Uterus (tissue), 4 donors: Measurements from ENCODE around the gene RABAC1. TPM values are rescaled to one million over a fixed set of nuclear protein-coding genes. Genes with fewer than 3 reads are reported as not detected.

Experiments
- DNase-seq, 2 donors: peaks; one replicate each; pipeline ENCODE4 v3.0.0-alpha.2; 2019 to 2020
- H3K27ac ChIP-seq, 2 donors: fragments of 200-600 bp; sonication (generic); 1 replicate in 1 of 2; 2 replicates in 1 of 2; pipeline ENCODE4 v1.5.1; 2016 to 2018
- H3K27me3 ChIP-seq, 2 donors: fragments of 200-600 bp; sonication (generic); one replicate each; pipeline ENCODE4 v1.5.1; 2018 to 2019; ENCODE audit warnings: control low read depth in 1 of 2
- H3K36me3 ChIP-seq, 2 donors: fragments of 200-600 bp; sonication (generic); one replicate each; pipeline ENCODE4 v1.5.1; 2019; ENCODE audit warnings: control low read depth in 1 of 2
- H3K4me1 ChIP-seq, 2 donors: fragments of 200-600 bp; sonication (generic); one replicate each; pipeline ENCODE4 v1.5.1; 2018 to 2019; ENCODE audit warnings: control low read depth in 1 of 2
- H3K4me3 ChIP-seq, 2 donors: fragments of 200-600 bp; sonication (generic); 1 replicate in 1 of 2; 2 replicates in 1 of 2; pipeline ENCODE4 v1.5.1; 2018 to 2019; ENCODE audit warnings: mild to moderate bottlenecking in 1 of 2
- H3K9me3 ChIP-seq, 2 donors: fragments of 200-600 bp; sonication (generic); one replicate each; pipeline ENCODE4 v1.5.1; 2019; ENCODE audit warnings: control low read depth in 1 of 2
- POLR2A ChIP-seq, 2 donors: fragments of 450-650 bp; IDR thresholded peaks; one replicate each; pipeline ENCODE4 v1.6.1; 2016; ENCODE audit warnings: antibody characterized with exemption in 2 of 2, mild to moderate bottlenecking in 1 of 2, moderate library complexity in 1 of 2
- intact Hi-C: fragments of 100-400 bp; cut with DNase I; formaldehyde crosslinking; loops from one replicate; pipeline ENCODE4 v1.15.1; 2023; ENCODE audit warnings: low total_unique reads
- total RNA-seq, 4 donors: library from RNA; depleted of rRNA in 3 of 4; stranded (reverse); fragments of >200 nt in 3 of 4; gene quantifications; one replicate each; pipeline versions ENCODE4 v1.1.0 to v1.2.4, GENCODE V29; 2014 to 2023
- TF ChIP-seq, protein P1 (sequence below), 4 experiments: fragments of 200-600 bp in 2 of 4; fragments of 450-650 bp in 2 of 4; sonication (generic) in 2 of 4; IDR thresholded peaks; one replicate each; pipeline ENCODE4 v1.5.1; 2016 to 2019; ENCODE audit warnings: antibody characterized with exemption in 4 of 4, mild to moderate bottlenecking in 2 of 4, moderate library complexity in 1 of 4
- donor health status: DM: yes; HTN: yes; CAD: no.

RABAC1 gene
- total RNA-seq, 4 donors from 2014 or later: 83.0 to 223 (median 178) TPM

DNA sequence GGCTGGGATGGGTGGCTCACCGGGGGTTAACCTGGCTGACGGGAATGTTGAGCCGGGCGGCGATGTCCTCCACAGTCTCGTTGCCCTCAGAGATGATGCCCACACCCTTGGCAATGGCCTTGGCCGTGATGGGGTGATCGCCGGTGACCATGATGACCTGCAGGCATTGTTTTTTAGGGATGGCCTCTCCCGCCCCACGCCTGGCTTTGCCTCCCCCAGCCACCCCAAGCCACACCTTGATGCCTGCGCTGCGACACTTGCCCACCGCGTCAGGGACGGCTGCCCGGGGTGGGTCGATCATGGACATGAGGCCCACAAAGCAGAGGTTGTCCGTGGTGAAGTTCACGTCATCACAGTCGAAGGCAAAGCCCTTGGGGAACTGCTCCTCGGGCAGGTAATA, 18.8 kb upstream of the RABAC1 start:
- H3K4me3 ChIP-seq: no peak overlapping the region
- no peak for DNase-seq
- H3K36me3 ChIP-seq: no peaks in the 10 kb centered on the region
- no peaks in the 10 kb centered on the region for H3K4me1 ChIP-seq
- H3K9me3 ChIP-seq: no peaks in the 10 kb centered on the region
- no peak for TF ChIP-seq POLR2A (IDR thresholded peaks at IDR 0.05)
- TF ChIP-seq, protein P1, sequence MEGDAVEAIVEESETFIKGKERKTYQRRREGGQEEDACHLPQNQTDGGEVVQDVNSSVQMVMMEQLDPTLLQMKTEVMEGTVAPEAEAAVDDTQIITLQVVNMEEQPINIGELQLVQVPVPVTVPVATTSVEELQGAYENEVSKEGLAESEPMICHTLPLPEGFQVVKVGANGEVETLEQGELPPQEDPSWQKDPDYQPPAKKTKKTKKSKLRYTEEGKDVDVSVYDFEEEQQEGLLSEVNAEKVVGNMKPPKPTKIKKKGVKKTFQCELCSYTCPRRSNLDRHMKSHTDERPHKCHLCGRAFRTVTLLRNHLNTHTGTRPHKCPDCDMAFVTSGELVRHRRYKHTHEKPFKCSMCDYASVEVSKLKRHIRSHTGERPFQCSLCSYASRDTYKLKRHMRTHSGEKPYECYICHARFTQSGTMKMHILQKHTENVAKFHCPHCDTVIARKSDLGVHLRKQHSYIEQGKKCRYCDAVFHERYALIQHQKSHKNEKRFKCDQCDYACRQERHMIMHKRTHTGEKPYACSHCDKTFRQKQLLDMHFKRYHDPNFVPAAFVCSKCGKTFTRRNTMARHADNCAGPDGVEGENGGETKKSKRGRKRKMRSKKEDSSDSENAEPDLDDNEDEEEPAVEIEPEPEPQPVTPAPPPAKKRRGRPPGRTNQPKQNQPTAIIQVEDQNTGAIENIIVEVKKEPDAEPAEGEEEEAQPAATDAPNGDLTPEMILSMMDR (IDR thresholded peaks at IDR 0.05): no peak
- no peak overlapping the region for H3K27ac ChIP-seq
- H3K27me3 ChIP-seq: no peaks in the 10 kb centered on the region
- intact Hi-C loops: no loop called here

DNA sequence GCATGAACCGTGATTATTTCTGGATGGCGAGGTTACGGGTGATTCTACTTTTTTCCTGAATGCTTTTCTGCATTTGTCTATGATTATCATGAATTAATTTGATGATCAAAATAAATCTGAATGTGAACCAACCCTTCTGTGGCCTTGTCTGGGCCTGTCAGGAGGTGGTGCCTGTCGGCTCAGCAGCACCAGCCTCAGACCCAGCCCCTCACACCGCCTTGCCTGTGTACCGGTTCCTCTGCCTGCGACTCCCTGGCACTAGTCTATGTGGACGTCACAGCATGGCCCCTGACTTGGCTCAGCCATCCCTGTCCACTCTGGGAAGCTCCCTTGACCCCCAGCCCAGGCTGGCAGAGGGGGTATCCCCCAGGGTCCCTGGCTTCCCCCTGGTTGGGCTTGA, 15.5 kb upstream of the RABAC1 start:
- Histone ChIP-seq H3K27ac (no peak overlapping the region), H3K36me3 (no peaks in the 10 kb centered on the region), H3K9me3 (no peaks in the 10 kb centered on the region), H3K4me1 (no peaks in the 10 kb centered on the region), H3K4me3 (no peak overlapping the region), H3K27me3 (no peaks in the 10 kb centered on the region)
- DNase-seq: no peak
- TF ChIP-seq, protein P1 (IDR thresholded peaks at IDR 0.05): no peak
- TF ChIP-seq POLR2A (IDR thresholded peaks at IDR 0.05): no peak
- intact Hi-C loops: no loop called here

DNA sequence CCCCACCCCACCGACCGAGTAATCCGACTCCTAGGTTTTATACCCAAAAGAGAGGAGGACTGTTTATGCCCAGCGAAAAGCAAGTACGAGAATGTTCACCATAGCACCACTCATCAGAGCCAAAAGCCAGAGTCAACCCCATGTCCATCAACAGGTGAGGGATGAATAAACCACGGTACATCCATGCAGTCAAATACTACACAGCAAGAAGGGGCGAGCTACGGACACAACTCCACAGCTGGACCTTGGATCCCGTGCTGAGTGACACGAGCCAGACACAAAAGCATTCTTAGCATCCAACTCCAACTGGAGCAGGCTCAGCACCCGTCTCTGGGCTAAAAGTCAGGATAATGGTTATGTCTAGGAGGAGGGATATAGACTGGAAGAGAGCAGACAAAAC, 12.2 kb upstream of the RABAC1 start:
- Histone ChIP-seq H3K9me3 (no peaks in the 10 kb centered on the region), H3K36me3 (no peaks in the 10 kb centered on the region), H3K4me3 (no peak overlapping the region), H3K27me3 (no peaks in the 10 kb centered on the region), H3K27ac (no peak overlapping the region), H3K4me1 (no peaks in the 10 kb centered on the region)
- DNase-seq: no peak
- intact Hi-C loops: no loop called here
- no peak for TF ChIP-seq POLR2A (IDR thresholded peaks at IDR 0.05)
- TF ChIP-seq, protein P1 (IDR thresholded peaks at IDR 0.05): no peak

DNA sequence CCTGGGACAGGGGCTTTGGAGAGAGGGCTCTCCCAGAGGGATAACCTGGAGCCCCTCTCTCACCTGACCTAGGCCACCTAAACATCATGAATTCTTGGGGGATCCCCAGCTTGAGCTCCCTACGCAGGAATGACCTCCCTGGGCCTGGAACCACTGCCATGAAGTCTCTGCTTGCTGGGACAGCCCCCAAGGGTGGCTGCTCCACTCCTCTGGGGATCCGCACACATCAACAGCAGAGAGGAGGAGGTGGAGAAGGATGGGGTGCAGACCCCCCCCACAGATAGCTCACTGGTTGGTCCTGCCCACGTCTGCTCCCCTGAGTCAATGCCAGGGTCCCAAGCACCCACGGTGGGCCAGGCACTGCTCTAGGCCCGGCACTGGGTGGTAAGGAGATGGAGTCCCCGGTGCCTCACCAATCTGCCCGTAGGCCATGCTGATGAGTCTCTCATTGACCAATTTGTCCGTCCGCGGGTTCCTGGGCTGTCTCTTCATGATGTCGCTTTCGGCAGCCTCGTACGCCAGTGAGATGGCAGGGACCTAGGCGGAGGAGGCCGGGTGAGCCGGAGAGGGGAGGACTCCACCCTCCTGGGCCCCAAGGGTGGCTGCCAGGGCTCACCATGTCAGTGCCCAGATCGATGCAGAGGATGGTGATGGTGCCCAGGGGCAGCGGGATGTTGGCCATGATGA, 10.8 kb upstream of the RABAC1 start:
- DNase-seq: no peak
- no peaks in the 10 kb centered on the region for H3K4me1 ChIP-seq
- no peaks in the 10 kb centered on the region for H3K9me3 ChIP-seq
- H3K4me3 ChIP-seq: no peak overlapping the region
- no peaks in the 10 kb centered on the region for H3K27me3 ChIP-seq
- H3K27ac ChIP-seq: no peak overlapping the region
- intact Hi-C loops: no loop called here
- no peaks in the 10 kb centered on the region for H3K36me3 ChIP-seq
- no peak for TF ChIP-seq POLR2A (IDR thresholded peaks at IDR 0.05)
- TF ChIP-seq, protein P1 (IDR thresholded peaks at IDR 0.05): no peak

DNA sequence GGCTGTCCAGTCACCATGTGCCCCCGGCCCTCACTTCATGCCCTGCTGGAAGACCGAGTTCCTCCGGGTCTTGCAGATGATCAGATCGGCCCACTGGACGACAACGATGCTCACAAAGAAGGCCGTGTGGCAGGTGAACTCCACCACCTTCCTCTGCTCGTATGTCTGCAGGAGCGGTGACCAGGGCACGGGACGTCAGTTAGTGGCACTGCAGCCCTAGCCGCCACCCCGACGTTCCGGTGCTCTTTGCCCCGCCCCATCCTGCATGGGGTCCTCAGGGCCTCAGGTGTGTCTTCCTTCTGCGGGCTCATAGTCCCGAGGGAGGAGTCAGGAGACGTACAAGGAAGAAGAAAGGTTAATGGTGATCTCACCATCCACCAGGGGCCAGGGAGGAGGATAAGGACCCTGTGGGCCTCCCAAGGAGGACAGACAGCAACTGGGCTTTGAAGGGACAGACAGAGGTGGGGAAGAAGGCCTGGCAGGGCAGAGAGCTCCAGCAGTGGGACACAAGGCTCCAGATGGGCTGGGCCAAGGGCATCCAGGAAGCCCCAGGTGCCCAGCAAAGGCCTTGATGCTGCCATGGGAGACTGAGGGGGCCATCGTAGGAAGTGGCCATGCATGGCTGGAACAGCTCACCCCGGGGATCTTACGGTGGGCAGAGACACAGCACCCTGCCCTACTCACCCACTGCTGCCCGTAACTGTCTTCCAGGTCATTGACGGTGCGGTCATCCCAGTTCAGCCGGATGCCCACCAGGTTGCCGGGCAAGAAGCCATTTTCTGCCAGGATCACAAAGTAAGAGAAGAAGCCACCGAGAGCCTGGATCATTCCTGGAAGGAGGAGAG, 9.9 kb upstream of the RABAC1 start:
- no peaks in the 10 kb centered on the region for H3K4me1 ChIP-seq
- no peaks in the 10 kb centered on the region for H3K27me3 ChIP-seq
- intact Hi-C loops: no loop called here
- no peaks in the 10 kb centered on the region for H3K36me3 ChIP-seq
- TF ChIP-seq, protein P1 (IDR thresholded peaks at IDR 0.05): no peak
- no peak for TF ChIP-seq POLR2A (IDR thresholded peaks at IDR 0.05)
- no peaks in the 10 kb centered on the region for H3K9me3 ChIP-seq
- H3K27ac ChIP-seq: no peak overlapping the region
- no peak for DNase-seq
- H3K4me3 ChIP-seq: no peak overlapping the region
